ENCODE measurements around the gene CPTP.

Gene CPTP

GRCh38 chr1:1302006-1302430 is 22.6 kb upstream of the CPTP start:
- Histone ChIP-seq H3K4me3 (ENCODE audit: low read depth in 1 of 2, low read length in 2 of 2) (no peak overlapping the region), H3K9me3 (ENCODE audit: insufficient read depth, low read length, severe bottlenecking) (no peaks in the 10 kb centered on the region), H3K4me2 (ENCODE audit: insufficient read depth, low read length) (no peak overlapping the region), H3K9ac (ENCODE audit: low read depth, low read length) (no peak overlapping the region), H2AFZ (ENCODE audit: low read depth, low read length) (no peak overlapping the region), H3K27ac (ENCODE audit: low read length) (no peak overlapping the region), H4K20me1 (ENCODE audit: insufficient read depth, low read length) (peaks cover 69% of the 10 kb centered on the region), H3K27me3 (ENCODE audit: insufficient read depth, low read length, poor library complexity) (no peaks in the 10 kb centered on the region), H3K79me2 (ENCODE audit: insufficient read depth, low read length) (peaks cover 33% of the 10 kb centered on the region), H3K36me3 (ENCODE audit: insufficient read depth, low read length) (peaks cover 8% of the 10 kb centered on the region; the same call in 1 of the 2 replicates), H3K4me1 (ENCODE audit: insufficient read depth, low read length) (peaks cover 23% of the 10 kb centered on the region)
- no peak for TF ChIP-seq EZH2 (IDR thresholded peaks at IDR 0.05; ENCODE audit: borderline replicate concordance, low read depth, low read length, severe bottlenecking)
- TF ChIP-seq CTCF (IDR thresholded peaks at IDR 0.05; ENCODE audit: borderline replicate concordance, extremely low read depth, low read length, poor library complexity, severe bottlenecking), result peak; percentile 64
- no peak for ATAC-seq (ENCODE audit: insufficient read depth, low read depth)
- peak; percentile 28 for DNase-seq

- peaks cover 26% of the 10 kb centered on the region for H3K4me1 ChIP-seq (ENCODE audit: insufficient read depth, low read length)
- H3K9ac ChIP-seq (ENCODE audit: low read depth, low read length), result no peak overlapping the region
- H4K20me1 ChIP-seq (ENCODE audit: insufficient read depth, low read length), result peaks cover 66% of the 10 kb centered on the region
- no peak for ATAC-seq (ENCODE audit: insufficient read depth, low read depth)
- no peak overlapping the region for H3K4me3 ChIP-seq (ENCODE audit: low read depth in 1 of 2, low read length in 2 of 2)
- TF ChIP-seq CTCF (IDR thresholded peaks at IDR 0.05; ENCODE audit: borderline replicate concordance, extremely low read depth, low read length, poor library complexity, severe bottlenecking) (no peak), EZH2 (IDR thresholded peaks at IDR 0.05; ENCODE audit: borderline replicate concordance, low read depth, low read length, severe bottlenecking) (no peak)
- peaks cover 39% of the 10 kb centered on the region for H3K79me2 ChIP-seq (ENCODE audit: insufficient read depth, low read length)
- no peak overlapping the region for H3K4me2 ChIP-seq (ENCODE audit: insufficient read depth, low read length)
- no peak overlapping the region for H3K27ac ChIP-seq (ENCODE audit: low read length)
- H3K36me3 ChIP-seq (ENCODE audit: insufficient read depth, low read length), result peaks cover 5% of the 10 kb centered on the region; the same call in 1 of the 2 replicates
- no peak overlapping the region for H2AFZ ChIP-seq (ENCODE audit: low read depth, low read length)
- DNase-seq, result no peak
- H3K27me3 ChIP-seq (ENCODE audit: insufficient read depth, low read length, poor library complexity), result no peaks in the 10 kb centered on the region
- no peaks in the 10 kb centered on the region for H3K9me3 ChIP-seq (ENCODE audit: insufficient read depth, low read length, severe bottlenecking)
These were observed 21.6 kb upstream of the CPTP start for GRCh38 chr1:1302951-1303509.

- DNase-seq, result no peak
- no peak overlapping the region for H3K9ac ChIP-seq (ENCODE audit: low read depth, low read length)
- H3K36me3 ChIP-seq (ENCODE audit: insufficient read depth, low read length), result peaks cover 6% of the 10 kb centered on the region; the same call in 1 of the 2 replicates
- peaks cover 42% of the 10 kb centered on the region for H3K79me2 ChIP-seq (ENCODE audit: insufficient read depth, low read length)
- peaks cover 63% of the 10 kb centered on the region for H4K20me1 ChIP-seq (ENCODE audit: insufficient read depth, low read length)
- H3K4me2 ChIP-seq (ENCODE audit: insufficient read depth, low read length), result no peak overlapping the region
- H2AFZ ChIP-seq (ENCODE audit: low read depth, low read length), result no peak overlapping the region
- TF ChIP-seq CTCF (IDR thresholded peaks at IDR 0.05; ENCODE audit: borderline replicate concordance, extremely low read depth, low read length, poor library complexity, severe bottlenecking), result no peak
- H3K27ac ChIP-seq (ENCODE audit: low read length), result no peak overlapping the region
- H3K27me3 ChIP-seq (ENCODE audit: insufficient read depth, low read length, poor library complexity), result no peaks in the 10 kb centered on the region
- no peaks in the 10 kb centered on the region for H3K9me3 ChIP-seq (ENCODE audit: insufficient read depth, low read length, severe bottlenecking)
- H3K4me1 ChIP-seq (ENCODE audit: insufficient read depth, low read length), result peaks cover 26% of the 10 kb centered on the region
- H3K4me3 ChIP-seq (ENCODE audit: low read depth in 1 of 2, low read length in 2 of 2), result no peak overlapping the region
- ATAC-seq (ENCODE audit: insufficient read depth, low read depth), result no peak
These were observed 20.9 kb upstream of the CPTP start for GRCh38 chr1:1303736-1304135.

All from DND-41 (cell line).